ENCODE data around the gene HOXD8.

DNA sequence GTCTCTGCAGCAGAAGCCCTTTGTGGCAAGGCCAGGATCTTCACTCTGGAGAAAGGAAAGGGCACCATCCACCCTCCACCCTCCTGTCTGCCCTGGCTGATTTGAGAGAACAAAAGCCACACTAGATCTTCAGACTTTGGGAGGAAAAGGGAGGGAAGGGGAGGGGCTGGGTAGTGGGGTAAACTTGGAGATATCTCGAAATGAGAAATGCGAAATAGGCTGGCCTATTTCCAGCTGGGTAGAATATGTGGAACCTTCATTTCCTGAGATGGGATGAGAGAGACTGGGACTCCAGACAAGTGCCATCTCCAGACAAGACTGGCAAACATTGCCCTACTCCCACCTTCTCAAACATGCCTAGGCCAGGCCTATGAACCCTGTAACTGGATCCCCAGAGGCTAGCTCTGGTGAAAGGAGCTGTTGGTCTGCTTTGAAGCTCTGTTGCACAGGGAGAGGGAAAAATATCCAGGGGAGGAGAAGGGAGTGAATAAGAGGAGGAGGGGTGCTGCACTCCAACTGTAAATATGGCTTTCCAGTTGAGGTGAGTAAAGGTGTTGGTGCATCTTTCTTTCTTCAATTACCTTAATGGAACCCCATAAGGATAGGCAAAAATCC lies 28.2 kb upstream of the HOXD8 start:
- TF ChIP-seq, protein P1, sequence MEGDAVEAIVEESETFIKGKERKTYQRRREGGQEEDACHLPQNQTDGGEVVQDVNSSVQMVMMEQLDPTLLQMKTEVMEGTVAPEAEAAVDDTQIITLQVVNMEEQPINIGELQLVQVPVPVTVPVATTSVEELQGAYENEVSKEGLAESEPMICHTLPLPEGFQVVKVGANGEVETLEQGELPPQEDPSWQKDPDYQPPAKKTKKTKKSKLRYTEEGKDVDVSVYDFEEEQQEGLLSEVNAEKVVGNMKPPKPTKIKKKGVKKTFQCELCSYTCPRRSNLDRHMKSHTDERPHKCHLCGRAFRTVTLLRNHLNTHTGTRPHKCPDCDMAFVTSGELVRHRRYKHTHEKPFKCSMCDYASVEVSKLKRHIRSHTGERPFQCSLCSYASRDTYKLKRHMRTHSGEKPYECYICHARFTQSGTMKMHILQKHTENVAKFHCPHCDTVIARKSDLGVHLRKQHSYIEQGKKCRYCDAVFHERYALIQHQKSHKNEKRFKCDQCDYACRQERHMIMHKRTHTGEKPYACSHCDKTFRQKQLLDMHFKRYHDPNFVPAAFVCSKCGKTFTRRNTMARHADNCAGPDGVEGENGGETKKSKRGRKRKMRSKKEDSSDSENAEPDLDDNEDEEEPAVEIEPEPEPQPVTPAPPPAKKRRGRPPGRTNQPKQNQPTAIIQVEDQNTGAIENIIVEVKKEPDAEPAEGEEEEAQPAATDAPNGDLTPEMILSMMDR (IDR thresholded peaks at IDR 0.05), result no peak
- TF ChIP-seq POLR2A (IDR thresholded peaks at IDR 0.05), result no peak

Data from lower leg skin (tissue), 3 donors.